ENCODE results near the gene MACROD2.

The MACROD2 gene

DNA sequence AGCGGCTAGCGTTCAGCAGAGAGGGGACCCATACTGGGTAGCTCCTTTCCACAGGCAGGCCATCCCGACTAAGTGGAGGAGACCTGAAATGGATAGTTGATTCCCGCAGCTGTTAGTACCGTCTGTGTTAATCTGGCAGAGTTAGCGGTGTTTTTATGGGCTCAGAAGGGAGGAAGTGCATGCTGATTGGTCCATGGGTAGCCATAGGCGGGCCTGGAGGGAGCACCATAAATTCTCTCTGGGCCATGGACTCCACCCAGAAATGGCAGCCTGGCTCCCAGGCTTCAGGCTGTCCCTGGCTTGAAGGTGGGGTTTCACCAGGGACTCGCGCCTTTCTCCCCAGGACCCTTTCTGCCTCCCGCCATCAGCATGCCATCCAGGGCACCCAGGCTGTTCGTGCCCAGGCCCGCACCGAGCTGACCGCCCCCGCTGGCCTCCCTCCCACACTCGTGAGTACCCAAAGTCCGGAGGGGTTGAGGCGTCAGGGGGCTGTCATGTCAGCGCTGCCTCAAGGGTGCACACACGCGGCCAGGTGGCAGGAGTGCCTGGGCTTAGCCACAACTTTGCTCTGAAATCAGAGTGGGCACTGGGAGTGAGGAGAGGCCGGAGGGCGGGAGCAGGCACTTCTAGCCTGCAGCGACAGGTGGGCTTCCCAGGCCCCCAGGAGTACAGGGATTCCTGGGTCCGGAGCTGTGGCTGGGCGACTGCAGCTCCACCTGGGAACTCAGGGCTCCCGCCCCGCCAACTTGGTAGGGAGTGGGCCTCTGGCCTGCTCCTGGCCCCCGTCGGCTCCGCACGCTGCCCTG, 1036.4 kb downstream of the MACROD2 start:
- no peak for DNase-seq

DNA sequence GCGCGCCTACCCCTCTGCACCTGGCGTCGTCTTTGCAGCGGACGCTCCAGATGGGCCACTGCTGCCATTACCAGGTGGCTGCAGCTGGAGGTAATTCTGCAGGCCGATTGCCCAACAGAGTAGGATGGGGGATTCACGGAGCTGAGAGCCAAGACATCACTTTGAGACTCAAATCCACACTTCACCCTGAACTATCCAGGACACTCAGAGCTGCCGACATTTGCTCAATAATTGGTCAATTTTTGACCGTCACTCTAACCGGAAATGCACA, 1037.0 kb downstream of the MACROD2 start:
- no peak for DNase-seq

DNA sequence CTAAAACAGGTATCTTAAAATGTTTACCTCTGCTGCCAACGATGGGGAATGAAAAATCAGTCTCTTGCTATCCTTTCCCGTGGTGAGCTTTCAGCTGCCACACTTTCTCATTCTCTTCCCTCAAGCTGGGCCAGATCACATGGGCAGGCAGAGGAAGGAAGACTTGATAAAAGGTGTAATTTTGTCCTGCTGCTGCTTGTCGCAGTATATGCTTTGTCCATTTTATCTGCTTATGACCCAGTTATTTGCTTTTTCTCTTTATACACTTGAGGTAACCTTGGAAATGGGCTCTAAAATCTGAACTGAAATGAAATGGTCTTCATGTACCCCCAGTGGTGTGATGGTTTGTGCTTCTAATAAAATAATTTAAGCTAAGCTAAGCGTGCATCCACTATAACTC, 1038.0 kb downstream of the MACROD2 start:
- DNase-seq = no peak

DNA sequence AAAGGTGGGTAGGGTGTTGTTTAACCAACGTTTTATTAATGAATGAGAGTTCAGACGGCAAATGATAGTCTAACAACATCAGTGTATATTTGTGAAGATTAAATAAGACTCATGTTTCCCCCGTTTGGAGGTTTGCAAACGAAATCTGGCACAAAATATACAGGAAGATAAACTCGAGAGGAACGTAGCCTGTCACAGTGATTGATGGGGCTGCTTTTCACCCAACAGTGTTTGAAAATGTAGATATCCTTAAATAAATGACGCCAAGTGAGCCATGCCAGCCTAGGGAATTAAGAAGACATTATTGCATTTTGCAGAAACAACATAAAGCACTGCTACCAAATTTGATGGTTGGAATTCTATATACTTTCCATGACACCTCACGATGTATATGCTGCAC, 1038.6 kb downstream of the MACROD2 start:
- no peak for DNase-seq

DNA sequence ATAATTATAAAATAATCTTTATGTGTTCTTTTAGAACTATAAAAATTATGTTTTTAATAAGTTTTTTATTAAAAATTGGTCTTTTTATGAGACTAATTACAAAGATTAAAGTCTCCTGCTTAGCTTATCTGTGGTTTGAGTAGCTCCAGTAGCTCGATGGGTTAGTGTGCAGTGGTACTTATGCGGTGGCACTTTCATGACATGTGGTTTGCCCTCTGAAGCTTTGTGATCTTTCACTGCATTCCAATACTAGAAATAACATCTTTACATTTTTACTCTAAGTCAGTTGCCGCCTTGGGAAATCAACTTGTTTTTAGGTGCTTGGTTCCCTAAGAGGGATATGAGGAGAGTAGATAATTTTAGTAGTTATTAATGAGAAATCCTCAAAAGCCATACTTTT, 1041.6 kb downstream of the MACROD2 start:
- no peak for DNase-seq

DNA sequence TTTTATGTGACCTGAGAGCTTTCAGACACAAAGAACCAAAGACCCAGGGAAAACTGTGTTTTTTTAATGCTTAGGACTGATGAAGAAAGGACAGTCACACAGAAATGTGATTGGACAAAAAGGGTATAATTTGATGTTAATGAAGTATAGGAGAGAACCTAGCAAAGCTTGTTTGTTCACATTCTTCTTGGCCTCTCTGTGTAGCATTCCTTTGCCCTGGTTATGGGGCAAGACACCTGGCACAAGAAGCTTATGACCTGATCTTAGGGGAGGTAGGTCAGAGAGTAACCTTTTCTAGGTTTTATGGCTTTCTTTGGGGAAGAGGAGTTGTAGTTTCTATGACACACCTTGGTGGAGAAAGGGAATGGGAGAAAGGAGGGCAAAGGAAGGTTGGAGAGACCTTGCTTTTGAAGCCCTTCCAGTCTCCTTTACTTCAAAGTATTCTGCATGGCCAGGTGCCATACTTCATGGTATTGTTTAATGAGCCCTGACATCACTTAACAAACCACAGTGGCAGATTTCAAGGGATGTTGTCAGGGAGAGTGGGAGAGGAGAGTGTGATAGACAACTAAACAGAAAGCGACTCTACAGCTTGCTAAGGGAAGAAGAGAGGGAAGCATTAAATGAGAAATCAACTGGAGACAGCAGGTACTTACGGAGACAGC, 1043.9 kb downstream of the MACROD2 start:
- DNase-seq = no peak

DNA sequence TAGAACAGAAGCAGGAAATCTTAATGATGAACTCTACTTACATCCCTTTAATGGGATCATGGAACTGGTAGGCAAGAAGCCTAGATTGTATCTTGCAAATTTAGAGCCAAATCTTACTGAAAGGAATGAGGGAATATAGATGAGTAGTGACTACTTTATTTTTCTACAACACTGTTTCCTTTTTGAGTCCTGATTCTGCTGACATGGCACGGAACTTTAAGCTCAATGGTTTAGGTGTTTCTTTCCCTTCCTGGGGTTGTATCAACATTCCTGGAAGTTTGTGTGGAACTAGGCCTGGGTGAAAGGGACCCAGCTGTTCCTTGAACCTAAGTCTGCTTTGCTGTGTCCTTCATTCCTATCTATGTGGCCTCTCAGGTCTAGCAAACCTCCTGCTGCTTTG, 1047.4 kb downstream of the MACROD2 start:
- no peak for DNase-seq

DNA sequence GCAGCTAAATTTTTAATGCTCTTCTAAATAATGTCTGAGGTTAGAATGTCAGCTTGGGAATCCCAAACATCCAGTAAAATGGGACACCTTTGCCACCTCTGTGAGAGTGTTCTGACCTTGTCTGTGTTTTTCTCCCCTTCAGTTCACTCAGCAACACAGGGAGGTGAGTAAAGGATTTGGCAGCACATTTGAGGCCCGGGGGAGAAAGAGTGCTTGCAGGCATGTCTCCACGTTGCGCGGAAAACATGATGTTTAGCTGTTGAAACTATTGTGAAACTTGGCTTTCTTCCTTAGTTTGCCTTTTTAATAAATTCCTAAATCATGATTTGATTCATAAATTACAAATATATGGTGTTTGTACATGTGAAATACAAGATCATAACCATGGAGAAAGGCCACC, 1049.9 kb downstream of the MACROD2 start:
- DNase-seq = no peak

DNA sequence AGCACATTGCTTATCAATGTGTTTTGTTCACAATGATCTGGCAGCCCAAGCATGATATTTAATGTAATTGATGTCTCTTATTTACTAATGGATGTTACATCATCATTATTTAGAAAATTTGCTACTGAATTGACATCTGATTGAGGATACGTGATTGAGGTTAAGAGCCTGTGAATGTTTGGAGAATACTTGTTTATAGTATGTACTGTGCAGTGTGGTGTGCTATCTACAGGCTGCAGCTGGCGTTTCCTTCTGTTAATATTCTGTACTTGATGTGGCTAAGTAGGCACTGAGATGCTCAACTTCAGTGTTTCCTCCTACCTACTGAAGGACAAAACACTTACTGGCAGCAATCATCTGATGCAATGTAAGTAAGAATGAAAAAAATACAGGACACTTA, 1051.7 kb downstream of the MACROD2 start:
- DNase-seq = no peak

DNA sequence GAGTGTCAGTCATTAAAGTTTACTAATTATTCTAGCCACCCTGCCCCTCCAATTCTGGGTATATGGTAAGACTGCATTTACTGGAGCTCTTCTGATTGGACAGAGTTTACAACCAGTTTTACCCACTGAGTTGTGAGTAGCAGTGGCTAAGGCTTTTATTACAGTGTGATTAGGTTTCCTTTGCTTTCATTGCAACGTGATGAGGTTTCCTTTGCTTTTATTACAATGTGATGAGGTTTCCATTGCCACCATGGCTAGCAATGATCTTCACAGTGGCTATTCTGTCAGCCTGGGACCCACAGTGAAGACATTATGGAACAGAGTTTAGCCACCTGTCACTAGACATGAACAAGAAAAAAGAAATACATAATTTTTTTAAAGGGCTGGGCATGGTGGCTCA, 1052.3 kb downstream of the MACROD2 start:
- DNase-seq = no peak

DNA sequence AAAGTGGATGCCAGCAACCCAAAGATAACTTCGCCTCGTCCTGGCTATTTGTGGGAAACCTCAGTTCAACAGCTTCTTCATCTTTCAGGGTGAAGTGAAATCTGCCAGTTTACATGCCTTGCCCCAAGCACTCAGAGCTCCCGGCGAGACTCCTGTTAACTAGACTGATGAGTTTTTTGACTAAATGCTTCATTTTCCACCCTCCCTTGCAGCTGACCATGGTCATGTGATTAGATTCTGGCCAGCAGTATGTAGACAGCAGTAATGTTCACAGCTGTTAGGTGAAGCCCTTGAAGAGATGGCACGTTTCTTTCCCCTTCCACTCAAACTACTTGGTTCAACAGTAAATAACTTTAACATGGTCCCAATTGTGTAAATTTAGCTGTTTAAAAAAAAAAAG, 1060.9 kb downstream of the MACROD2 start:
- DNase-seq = no peak

DNA sequence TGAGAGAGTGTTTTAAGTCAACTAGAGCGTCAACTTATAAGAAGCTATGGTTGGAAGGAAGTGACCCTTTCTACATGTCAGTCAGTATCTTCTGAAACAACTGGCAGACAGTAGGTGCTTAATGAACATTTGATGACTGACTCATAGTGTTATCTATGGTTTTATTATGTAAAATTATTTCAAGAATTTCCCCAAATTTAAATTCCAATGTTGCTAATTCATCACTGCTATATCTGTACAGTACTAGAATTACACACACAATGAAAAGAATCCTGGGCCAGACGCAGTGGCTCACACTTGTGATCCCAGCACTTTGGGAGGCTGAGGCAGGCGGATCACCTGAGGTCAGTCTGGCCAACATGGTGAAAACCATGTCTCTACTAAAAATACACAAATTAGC, 1063.5 kb downstream of the MACROD2 start:
- no peak for DNase-seq

DNA sequence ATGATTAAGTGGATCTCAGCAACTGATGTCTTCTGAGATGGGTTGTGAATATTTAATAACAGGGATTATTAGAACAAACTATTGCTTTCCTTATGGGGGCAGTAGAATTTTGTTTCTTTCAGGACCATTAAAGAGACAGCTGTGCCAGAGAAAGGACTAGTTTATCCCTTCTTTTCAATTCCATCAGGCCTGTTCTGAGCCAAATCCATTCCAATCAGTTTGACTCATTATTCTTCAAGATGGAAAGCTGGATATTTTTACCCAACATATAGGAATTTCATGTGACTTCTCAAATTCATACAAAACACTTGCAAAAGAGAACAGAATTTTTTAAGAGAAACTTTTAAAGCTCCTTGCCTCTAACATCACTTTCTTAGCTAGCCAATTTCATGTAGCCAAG, 1064.1 kb downstream of the MACROD2 start:
- DNase-seq = no peak

DNA sequence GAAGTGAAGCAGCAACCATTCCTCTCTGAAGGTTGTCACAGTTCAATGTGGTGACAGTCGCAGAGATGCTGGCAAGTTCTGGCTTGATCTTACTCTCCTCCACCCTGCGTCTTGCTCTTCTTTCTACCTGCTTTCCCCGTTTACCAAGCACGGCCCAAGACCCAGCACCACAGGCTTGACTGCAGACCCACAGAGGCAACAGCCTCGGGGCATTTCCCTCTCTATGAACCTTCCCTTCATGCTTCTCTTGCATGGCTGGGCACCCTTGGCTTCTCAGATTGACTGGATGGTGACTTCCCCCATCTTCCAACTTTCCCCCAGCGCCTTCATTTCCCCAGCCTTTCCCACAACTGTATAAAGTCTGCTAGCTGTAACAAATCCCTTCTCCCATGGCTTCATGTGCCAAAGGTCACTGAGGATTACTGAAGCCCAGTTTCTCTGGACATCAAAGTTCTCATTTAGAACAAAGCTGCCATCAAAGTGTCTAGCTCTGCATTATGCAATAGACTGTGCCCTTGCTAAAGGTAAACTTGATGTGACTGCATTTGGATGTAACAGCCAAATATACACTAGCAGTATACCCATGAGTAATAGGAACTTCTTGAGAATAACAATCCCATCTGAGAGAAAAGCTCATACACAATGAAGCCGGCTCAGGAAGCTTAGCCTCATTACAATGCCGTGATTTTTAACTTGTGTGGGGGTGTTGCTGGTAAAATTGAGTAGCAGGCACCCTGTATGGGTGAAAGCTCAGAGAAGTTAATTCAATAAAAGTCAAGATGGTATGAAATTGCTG, 1065.1 kb downstream of the MACROD2 start:
- DNase-seq = no peak

DNA sequence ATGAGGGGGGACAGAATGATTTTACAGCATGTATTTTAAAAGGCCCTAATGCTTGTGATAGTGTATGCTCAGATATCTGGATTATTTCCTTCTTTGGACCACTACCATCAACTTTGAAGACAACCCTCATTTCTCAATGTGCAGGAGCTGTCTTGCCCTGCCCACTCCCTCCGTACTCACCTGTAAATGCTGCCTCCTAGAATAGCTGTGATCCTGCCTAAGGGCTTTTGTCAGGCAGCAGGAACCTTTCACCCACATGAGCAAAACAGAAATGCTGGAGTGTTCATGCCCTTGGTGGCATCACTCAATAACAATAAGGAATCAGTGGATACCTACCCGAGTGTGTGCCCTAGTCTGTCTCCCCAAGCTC, 1065.7 kb downstream of the MACROD2 start:
- DNase-seq = no peak

DNA sequence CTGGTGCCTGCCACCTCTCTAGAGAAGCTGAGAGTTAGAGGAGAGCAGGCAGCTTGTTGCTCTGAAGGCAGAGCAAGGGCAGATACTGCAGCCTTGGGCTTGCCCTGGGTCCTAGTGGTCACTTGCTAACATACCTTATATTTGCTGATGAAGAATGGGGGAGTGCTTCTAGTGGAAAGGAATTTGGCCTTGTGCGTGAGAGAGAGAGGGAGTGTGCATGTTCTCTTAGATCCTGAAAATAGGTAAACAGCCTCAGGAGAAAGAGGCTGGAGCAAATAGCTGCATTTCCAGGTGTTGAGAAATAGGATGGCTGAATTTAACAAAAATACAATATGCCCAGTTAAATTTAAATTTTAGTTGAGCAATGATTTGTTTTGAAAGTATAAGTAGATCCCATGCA, 1066.6 kb downstream of the MACROD2 start:
- no peak for DNase-seq

DNA sequence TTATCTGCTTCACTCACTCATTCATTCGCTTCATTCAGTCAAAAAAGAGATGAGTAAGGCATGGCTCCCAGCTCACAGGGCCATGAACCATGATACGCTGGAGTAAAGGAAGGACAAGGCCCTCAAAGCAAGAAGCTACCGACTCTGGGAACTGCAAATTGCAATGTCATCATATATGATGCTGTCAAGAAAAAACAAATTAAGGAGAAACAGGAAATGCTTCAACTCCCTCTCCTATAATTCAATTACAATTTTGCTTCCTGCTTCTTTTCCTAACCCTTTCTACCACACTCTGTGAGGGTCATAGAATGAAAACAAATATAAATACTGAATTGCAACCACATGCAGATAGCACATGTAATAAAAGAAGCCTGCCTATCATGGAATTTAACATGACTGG, 1067.8 kb downstream of the MACROD2 start:
- no peak for DNase-seq

DNA sequence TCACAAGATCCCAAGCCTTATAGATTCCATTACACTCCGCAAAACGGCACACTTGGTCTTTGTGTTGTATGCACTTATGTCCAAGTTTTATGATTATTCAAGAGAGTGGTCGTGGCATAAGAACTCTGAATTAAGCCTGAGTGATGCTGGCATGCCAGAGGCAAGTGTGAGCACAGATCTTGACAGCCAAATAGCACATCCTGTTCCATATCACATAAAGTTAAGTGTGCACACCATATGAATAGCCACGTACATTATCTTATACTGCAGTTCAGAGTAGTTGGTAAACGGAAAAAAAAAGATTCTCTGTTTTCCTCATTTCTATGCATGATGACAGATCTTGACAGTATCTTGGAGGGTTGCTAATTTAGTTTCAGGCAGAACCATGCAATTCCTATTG, 1069.4 kb downstream of the MACROD2 start:
- no peak for DNase-seq

DNA sequence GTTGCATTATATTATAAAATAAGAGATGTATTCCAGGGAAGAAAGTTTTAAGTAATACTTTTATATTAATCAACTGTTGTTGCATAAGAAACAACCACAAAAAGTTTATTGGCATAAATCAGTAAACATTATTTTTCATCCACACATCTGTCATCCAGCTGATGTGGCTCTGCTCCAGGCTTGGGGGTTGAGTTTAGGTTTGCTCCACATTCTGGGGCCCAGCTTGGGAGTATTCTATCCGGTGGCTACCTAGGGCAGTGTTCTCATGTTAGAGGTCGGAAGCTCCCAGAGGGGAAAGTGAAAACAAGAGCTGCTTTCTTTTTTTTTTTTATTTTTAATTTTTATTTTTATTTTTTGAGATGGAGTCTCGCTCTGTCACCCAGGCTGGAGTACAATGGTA, 1070.5 kb downstream of the MACROD2 start:
- no peak for DNase-seq

DNA sequence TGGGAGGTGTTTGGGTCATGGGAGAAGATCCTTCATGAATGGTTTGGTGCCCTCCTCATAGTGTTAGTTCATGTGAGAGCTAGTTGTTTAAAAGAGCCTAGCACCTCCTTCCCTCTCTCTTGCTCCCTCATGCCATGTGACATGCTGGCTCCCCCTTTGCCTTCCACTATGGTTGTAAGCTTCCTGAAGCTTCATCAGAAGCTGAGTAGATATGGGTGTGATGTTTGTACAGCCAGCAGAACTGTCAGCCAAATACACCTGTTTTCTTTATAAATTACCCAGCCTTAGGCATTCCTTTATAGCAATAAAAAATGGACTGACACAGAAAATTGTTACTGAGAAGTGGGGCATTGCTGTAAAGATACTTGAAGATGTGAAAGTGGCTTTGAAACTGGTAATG, 1073.2 kb downstream of the MACROD2 start:
- DNase-seq = no peak

DNA sequence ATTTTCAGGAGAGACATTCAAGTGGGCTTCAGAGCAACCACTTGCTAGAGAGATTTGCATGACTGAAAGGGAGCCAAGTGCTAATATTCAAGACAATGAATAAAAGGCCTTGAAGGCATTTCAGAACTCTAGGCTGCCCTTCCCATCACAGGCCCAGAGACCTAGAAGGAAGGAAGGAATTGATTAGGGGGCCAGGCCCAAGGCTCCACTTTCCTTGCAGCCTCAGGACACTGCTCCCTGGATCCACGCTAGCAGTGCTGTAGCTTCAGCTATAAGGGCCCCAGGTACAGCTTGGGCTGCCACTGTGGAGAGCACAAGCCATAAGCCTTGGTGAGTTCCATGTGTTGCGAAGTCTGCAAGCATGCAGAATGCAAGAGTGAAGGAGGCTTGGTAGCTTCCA, 1074.0 kb downstream of the MACROD2 start:
- no peak for DNase-seq

DNA sequence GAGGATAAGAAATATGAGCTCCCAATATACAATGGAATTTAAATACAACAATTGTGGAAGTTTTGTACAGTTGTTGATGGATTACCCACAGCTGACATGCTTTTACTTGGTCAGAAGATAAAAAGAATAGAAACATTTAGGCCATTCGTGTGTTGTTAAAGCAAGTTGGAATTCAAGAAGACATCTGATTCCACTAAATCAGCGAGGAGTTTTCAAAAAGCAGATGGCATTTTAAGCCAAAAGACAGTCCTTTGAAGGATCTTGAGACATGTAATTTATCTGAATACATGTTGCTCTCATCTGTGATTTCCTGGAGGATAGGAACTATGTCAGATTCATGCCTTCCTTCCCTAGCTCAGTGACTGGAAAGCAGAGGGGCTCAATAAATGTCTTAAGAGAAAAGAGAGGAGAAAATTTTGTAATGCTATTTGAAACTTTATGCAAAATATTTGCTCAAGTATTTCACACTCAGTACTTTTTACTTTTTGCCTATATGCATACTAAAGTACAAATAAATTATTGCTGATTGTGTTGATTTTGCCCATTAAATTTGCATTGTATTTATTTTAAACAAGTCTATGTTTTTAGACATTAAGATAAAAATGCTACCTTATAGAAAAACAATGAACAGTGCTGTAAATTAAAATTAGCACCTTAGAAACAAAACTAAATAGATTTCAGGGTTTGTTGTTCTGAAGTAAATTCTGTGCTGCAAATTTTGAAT, 1075.9 kb downstream of the MACROD2 start:
- DNase-seq = no peak

DNA sequence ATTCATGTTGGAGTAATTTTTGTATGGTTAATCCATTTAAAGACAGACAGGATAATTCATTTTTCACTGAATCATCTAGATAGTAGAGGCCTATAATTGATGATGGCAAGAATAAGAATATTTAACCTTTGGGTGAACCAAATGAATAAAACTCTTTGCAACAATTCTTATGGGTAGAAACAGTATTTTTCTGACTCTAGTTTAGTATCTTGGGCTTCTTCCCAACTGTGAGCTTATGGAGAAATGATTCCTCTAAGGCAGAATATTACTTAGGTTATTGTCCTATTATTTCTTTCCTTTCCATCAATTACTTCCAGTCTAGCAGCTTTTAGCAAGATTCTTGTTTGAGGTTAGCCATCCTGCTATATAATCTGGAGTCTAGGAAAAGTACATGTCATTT, 1077.0 kb downstream of the MACROD2 start:
- no peak for DNase-seq

DNA sequence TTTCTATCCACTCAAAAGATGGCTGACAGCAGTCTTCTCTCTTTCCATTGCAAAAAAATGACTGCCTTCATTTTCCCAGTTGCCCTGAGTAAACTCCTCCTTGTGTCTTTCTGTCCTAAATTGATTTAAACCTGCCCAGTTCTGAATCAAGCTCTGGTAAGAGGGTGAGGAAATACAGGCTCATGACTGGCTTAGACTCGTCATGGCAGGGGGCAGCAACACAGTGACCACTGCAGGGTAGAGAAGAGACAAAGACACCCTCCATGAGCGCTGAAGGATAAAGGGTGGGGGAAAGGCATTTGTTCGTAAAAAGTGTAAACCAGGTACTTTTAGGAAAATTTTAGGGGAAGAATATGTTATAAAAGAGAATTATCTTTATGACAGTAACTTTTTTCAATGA, 1080.3 kb downstream of the MACROD2 start:
- no peak for DNase-seq

Data from stimulated activated CD4-positive, alpha-beta T cell treated with anti-CD3 and anti-CD28 coated beads, Interleukin-12 subunit alpha, Interleukin-12 subunit beta, amount 100 ng/mL, for 4 hours (primary cell).